Fibroblast of lung (primary cell): Measurements from ENCODE around the gene ANP32B. TPM values are rescaled to one million over a fixed set of nuclear protein-coding genes. Genes with fewer than 3 reads are reported as not detected.

ENCODE experiments used
- DNase-seq, 2 donors: peaks; one replicate each; pipeline versions ENCODE4 v3.0.0 to v3.0.0-alpha.2; 2010; ENCODE audit warnings: low read depth in 2 of 2
- H2AFZ ChIP-seq: 2 replicates; pipeline ENCODE4 v1.5.1; 2012; ENCODE audit warnings: low read length, control low read depth, inconsistent platforms
- H3K27ac ChIP-seq: 2 replicates; pipeline ENCODE4 v1.5.1; 2011; ENCODE audit warnings: low read length, control low read depth; ENCODE audit not compliant: insufficient read depth
- H3K27me3 ChIP-seq: 2 replicates; pipeline ENCODE4 v1.5.1; 2011; ENCODE audit warnings: mild to moderate bottlenecking, low read length; ENCODE audit not compliant: control insufficient read depth, insufficient read depth
- H3K36me3 ChIP-seq: 2 replicates; pipeline ENCODE4 v1.5.1; 2011; ENCODE audit warnings: low read length; ENCODE audit not compliant: control insufficient read depth, insufficient read depth
- H3K4me1 ChIP-seq: 2 replicates; pipeline ENCODE4 v1.5.1; 2011; ENCODE audit warnings: low read length; ENCODE audit not compliant: control insufficient read depth, insufficient read depth; ENCODE audit errors: extremely low read depth
- H3K4me2 ChIP-seq: 2 replicates; pipeline ENCODE4 v1.5.1; 2011; ENCODE audit warnings: low read length, control low read depth; ENCODE audit not compliant: insufficient read depth; ENCODE audit errors: extremely low read depth
- H3K4me3 ChIP-seq, 4 experiments: fragments of 200-600 bp in 1 of 4; sonication (generic) in 1 of 4; replicated peaks in 1 of 4; 2 replicates each; pipeline ENCODE4 v1.5.1; 2011 to 2016; ENCODE audit warnings: low read length in 4 of 4, low read depth in 3 of 4, mild to moderate bottlenecking in 3 of 4, control low read depth in 2 of 4, inconsistent platforms in 1 of 4, mixed read lengths in 1 of 4; ENCODE audit not compliant: insufficient read depth in 1 of 4; ENCODE audit errors: control extremely low read depth in 1 of 4
- H3K79me2 ChIP-seq: 2 replicates; pipeline ENCODE4 v1.5.1; 2012; ENCODE audit warnings: mild to moderate bottlenecking, low read length, inconsistent platforms; ENCODE audit not compliant: control insufficient read depth, insufficient read depth
- H3K9ac ChIP-seq: 2 replicates; pipeline ENCODE4 v1.5.1; 2011; ENCODE audit warnings: mild to moderate bottlenecking, low read length, control low read depth; ENCODE audit not compliant: insufficient read depth
- H3K9me3 ChIP-seq: 2 replicates; pipeline ENCODE4 v1.5.1; 2012; ENCODE audit warnings: low read depth, low read length; ENCODE audit not compliant: control insufficient read depth, insufficient read depth
- H4K20me1 ChIP-seq: 2 replicates; pipeline ENCODE4 v1.5.1; 2011; ENCODE audit warnings: low read length; ENCODE audit not compliant: control insufficient read depth, insufficient read depth; ENCODE audit errors: extremely low read depth
- EZH2 ChIP-seq: IDR thresholded peaks from 2 replicates; pipeline ENCODE4 v1.5.1; 2012; ENCODE audit warnings: low read length, control low read depth, mild to moderate bottlenecking; ENCODE audit errors: missing control alignments
- polyA plus RNA-seq, 2 donors: library from polyadenylated mRNA; depleted of rRNA in 1 of 2; stranded (reverse) in 1 of 2; unstranded in 1 of 2; fragments of >200 nt; gene quantifications; 2 replicates each; pipeline ENCODE4 v1.2.1, GENCODE V29; 2011 to 2012; ENCODE audit warnings: missing spikeins in 1 of 2
- total RNA-seq: library from RNA; depleted of rRNA; stranded (reverse); fragments of >200 nt; gene quantifications from 2 replicates; pipeline ENCODE4 v1.2.1, GENCODE V29; 2014
- TF ChIP-seq, protein P1 (sequence below), 2 donors: IDR thresholded peaks in 1 of 2; conservative IDR thresholded peaks in 1 of 2; 1 replicate in 1 of 2; 2 replicates in 1 of 2; pipeline ENCODE4 v1.5.1; 2011 to 2012; ENCODE audit warnings: low read length in 2 of 2, control low read depth in 1 of 2, inconsistent platforms in 1 of 2, low read depth in 1 of 2, mild to moderate bottlenecking in 1 of 2

Gene ANP32B
- total and polyA plus RNA-seq, 2 donors (not counting 1 experiment from before 2014, with no cell fraction given) = 16.7 to 62.0 TPM

DNA sequence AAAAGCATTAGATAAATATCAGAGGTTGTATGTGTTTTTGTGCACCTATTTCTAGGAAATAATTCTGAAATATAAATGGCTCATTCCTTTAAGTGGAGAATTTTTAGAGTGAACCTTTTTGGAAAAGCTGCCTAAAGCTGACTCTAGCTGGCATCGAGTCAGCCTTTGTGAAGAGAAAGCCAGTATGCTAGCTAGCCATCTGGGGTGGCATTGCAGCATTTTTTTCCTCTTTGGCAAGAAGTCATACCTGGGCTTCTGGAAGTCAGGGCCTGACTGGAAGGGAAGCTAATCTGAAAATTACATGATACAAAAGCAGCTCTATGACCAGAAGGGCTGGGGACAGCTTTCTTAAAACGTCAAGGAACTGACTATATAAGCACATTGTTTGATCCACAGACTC, 19.7 kb downstream of the ANP32B start:
- Histone ChIP-seq H3K4me1 (no peaks in the 10 kb centered on the region), H3K79me2 (peaks cover 55% of the 10 kb centered on the region), H3K27ac (no peak overlapping the region), H3K36me3 (peaks cover 17% of the 10 kb centered on the region), H3K9me3 (no peaks in the 10 kb centered on the region), H3K27me3 (no peaks in the 10 kb centered on the region), H3K9ac (no peak overlapping the region), H2AFZ (no peak overlapping the region), H3K4me2 (no peak overlapping the region), H4K20me1 (no peaks in the 10 kb centered on the region), H3K4me3 (no peak overlapping the region)
- TF ChIP-seq, protein P1, sequence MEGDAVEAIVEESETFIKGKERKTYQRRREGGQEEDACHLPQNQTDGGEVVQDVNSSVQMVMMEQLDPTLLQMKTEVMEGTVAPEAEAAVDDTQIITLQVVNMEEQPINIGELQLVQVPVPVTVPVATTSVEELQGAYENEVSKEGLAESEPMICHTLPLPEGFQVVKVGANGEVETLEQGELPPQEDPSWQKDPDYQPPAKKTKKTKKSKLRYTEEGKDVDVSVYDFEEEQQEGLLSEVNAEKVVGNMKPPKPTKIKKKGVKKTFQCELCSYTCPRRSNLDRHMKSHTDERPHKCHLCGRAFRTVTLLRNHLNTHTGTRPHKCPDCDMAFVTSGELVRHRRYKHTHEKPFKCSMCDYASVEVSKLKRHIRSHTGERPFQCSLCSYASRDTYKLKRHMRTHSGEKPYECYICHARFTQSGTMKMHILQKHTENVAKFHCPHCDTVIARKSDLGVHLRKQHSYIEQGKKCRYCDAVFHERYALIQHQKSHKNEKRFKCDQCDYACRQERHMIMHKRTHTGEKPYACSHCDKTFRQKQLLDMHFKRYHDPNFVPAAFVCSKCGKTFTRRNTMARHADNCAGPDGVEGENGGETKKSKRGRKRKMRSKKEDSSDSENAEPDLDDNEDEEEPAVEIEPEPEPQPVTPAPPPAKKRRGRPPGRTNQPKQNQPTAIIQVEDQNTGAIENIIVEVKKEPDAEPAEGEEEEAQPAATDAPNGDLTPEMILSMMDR (conservative IDR thresholded peaks at IDR 0.05 in 1 of 2, IDR thresholded peaks at IDR 0.05 in 1 of 2; ENCODE audit: low read depth in 1 of 2, low read length in 2 of 2) = no peak
- no peak for TF ChIP-seq EZH2
- DNase-seq = no peak

DNA sequence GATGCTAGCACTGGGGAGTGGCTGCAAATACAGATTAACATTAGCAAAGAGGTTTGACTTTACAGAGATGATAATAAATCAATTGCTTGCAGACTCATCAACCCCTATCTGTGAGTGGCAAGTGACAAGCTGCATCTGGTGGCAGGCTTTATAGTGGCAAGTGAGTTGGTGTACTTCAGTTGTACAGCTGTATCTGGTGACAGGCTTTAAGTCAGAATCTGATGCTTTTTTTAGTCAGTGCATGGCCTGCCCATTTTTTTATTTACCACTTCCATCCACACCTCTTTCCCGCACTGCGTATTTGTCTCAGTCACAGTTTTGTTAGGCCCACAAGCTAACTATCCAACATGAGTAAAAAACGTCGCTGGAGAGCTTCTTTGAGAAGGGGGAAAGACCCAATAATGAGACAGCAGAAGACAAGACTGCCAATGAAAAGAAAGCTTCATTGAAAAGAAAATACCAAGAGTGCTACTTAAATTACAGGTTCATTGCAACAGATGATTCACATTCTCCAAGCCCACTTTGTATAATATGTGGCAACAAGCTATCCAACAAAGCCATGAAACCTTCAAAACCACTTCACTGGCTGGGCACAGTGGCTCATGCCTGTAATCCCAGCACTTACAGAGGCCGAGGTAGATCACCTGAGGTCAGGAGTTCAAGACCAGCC, 23.1 kb downstream of the ANP32B start:
- no peaks in the 10 kb centered on the region for H3K4me1 ChIP-seq
- no peak overlapping the region for H3K4me2 ChIP-seq
- H3K9me3 ChIP-seq = no peaks in the 10 kb centered on the region
- no peaks in the 10 kb centered on the region for H4K20me1 ChIP-seq
- TF ChIP-seq, protein P1 (conservative IDR thresholded peaks at IDR 0.05 in 1 of 2, IDR thresholded peaks at IDR 0.05 in 1 of 2; ENCODE audit: low read depth in 1 of 2, low read length in 2 of 2) = no peak
- no peak for TF ChIP-seq EZH2
- no peak overlapping the region for H2AFZ ChIP-seq
- peak in 1 of 2 donors; percentile 32 for DNase-seq
- peaks cover 17% of the 10 kb centered on the region for H3K36me3 ChIP-seq
- H3K27ac ChIP-seq = no peak overlapping the region
- no peak overlapping the region for H3K4me3 ChIP-seq
- no peak overlapping the region for H3K9ac ChIP-seq
- H3K27me3 ChIP-seq = no peaks in the 10 kb centered on the region
- H3K79me2 ChIP-seq = peaks cover 44% of the 10 kb centered on the region

DNA sequence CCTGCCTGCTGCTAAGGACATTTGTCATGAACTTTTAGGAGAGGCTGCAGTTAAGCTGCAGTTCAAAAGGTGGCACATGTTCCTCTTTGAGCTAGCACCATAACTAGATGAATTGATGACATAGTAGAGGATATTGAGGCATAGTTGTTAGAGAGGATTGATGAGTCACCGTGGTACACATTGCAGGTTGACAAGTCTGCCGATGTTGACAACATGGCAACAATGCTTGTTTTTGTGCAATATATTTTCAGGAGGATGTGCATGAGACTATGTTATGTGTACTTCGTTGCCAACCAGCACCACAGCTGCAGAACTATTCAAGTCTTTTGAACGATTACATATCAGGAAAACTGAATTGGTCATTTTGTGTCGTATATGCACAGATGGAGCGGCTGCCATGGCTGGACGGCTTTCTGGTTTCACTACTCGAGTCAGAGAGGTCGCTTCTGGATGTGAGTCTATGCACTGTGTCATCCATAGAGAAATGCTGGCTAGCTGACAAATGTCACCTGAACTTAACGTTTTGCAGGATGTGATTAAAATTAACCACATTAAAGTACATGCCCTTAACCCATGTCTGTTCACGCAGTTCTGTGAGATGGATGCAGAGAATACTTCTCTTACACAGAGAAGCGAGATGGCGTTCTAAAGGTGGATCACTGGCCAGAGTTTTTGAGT, 24.2 kb downstream of the ANP32B start:
- DNase-seq = no peak
- H4K20me1 ChIP-seq = no peaks in the 10 kb centered on the region

More for the DNA sequence above, 24.2 kb downstream of the ANP32B start:
- no peak overlapping the region for H3K4me3 ChIP-seq
- H3K27me3 ChIP-seq = no peaks in the 10 kb centered on the region
- TF ChIP-seq, protein P1 (conservative IDR thresholded peaks at IDR 0.05 in 1 of 2, IDR thresholded peaks at IDR 0.05 in 1 of 2; ENCODE audit: low read depth in 1 of 2, low read length in 2 of 2) = no peak
- TF ChIP-seq EZH2 = no peak
- H3K4me1 ChIP-seq = no peaks in the 10 kb centered on the region
- H3K27ac ChIP-seq = no peak overlapping the region
- H2AFZ ChIP-seq = no peak overlapping the region
- H3K9ac ChIP-seq = no peak overlapping the region
- no peak overlapping the region for H3K4me2 ChIP-seq
- H3K79me2 ChIP-seq = peaks cover 34% of the 10 kb centered on the region
- peaks cover 19% of the 10 kb centered on the region for H3K36me3 ChIP-seq
- H3K9me3 ChIP-seq = no peaks in the 10 kb centered on the region
